Activated T-cell treated with anti-CD3 and anti-CD28 coated beads, Interleukin-2, amount 50 U/mL, for 48 hours (primary cell): Measurements from ENCODE around the gene GSTA1.
"Not testable (repeated sequence)": the region's sequence is repeated elsewhere in the genome, so short reads cannot be mapped to it uniquely, and the experiment has no call there.

Experiments used
- DNase-seq, 2 experiments: peaks; one replicate each; pipeline ENCODE4 v3.0.0-alpha.2; 2020

GSTA1 gene

DNA sequence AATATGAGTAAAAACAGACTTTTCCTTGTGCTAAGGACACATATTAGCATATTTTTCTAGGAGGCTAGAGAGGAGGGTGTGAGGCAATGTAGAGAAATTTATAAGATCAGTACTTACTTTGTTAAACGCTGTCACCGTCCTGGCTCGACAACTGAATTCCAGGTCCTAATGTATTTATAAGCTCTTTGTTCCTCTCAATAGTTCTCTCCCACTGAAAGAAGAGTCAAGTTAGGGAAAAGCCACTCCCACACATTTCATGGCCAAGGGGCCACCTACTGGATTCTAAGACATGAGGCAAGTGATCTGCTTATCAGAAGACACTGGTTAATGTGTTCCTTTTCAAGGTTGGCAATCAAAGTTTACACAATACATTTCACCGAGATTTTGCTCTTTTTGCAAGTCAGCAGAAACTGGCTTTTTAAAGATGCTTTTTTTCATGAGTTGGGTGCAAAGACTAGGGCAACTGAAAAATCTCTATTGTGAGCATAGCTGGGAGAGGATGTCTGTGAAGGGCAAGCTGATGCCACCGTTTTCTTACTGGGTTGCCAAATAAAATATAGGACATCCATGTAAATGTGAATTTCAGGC, at the start of gene GSTA1:
Gene GSTA1, minus strand, starts transcription at position 149 of the 588 bp plus-strand sequence. CDS start 4,549 bp downstream, outside the sequence.
- DNase-seq = not testable (repeated sequence)

DNA sequence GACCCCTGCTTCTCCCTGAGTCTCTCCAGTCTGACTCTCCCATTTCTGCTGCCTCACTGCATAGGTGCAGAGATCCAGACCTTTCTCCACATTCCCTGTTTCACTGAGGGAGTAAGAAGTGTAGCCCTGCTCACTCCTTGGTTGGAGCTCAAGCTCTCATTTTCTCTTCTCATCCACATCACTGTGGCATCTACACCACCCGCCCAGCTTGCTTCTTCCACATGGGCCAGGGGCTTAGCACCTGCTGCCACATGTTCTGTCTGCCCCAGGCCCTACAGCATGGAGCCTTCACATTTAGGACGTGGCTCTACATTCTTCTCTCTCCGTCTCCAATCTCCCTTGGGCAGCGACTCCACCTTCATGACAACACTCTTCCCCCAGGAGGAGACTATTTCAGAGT, 45.5 kb upstream of the GSTA1 start:
- DNase-seq = no peak

DNA sequence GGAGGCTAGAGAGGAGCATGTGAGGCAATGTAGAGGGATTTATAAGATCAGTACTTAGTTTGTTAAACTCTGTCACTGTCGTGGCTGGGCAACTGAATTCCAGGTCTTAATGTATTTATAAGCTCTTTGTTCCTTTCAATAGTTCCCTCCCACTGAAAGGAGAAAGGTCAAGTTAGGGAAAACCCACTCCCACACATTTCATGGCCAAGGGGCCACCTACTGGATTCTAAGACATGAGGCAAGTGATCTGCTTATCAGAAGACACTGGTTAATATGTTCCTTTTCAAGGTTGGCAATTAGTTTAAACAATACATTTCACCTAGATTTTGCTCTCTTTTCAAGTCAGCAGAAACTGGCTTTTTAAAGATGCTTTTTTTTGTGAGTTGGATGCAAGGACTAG, 42.4 kb upstream of the GSTA1 start:
- DNase-seq = no peak

DNA sequence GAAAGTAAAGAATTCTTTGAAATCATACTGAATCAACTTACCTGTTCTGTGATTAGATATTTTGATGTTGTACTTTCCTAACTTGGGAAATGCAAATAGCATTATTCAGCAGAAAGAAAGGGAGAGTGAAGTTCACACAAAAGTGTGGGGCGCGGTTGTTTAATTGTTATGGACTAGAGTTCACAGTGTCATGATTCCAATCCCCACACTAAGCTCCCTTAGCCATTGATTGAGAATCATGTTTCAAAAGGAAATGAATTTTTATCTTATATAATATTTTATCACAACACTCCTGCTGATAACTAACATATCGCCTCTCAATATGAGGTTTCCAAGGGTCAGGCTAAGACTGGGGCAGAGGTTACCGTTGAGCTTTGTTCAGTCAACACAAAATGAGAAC, 40.0 kb upstream of the GSTA1 start:
- no peak for DNase-seq

DNA sequence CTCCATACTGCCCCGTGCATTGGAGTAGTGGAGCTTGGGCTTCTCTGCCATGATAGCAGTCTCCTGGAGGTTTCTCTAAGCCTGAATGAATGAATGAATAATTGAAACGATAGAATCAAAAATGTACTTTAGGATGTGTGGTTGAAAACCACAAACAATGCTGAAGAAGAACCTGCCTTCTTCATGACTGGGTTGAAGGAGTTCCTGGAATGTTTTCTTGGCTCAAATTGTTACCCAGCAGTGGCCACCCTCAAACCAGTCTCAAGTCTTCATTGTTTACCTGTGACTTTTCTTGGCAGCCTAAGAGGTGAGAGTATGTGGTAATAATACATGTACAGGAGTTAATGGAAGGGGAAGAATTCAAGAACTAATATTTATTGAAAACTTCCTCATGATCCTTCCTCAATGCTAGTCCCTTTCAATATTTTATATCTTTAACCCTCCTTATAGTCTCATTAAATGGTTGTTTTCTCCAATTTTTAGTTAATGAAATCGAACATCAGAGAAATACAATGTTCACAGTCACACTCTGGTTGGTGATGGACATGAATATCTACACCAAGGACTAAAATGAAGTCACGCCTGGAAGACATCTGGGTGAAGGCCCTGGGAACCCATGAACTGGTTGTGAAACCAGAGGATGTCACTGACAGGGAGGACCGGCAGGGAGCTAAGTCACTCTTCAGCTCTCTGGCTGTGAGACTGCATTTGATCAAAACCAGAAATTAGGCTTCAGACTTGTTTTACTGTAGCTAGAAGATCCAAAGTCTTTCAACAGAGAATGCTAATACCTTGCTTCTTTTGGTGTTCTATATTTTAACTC, 37.4 kb upstream of the GSTA1 start, which contains the start of gene GSTA5:
Gene GSTA5, minus strand, starts transcription at position 51 of the 823 bp plus-strand sequence.
- no peak for DNase-seq

DNA sequence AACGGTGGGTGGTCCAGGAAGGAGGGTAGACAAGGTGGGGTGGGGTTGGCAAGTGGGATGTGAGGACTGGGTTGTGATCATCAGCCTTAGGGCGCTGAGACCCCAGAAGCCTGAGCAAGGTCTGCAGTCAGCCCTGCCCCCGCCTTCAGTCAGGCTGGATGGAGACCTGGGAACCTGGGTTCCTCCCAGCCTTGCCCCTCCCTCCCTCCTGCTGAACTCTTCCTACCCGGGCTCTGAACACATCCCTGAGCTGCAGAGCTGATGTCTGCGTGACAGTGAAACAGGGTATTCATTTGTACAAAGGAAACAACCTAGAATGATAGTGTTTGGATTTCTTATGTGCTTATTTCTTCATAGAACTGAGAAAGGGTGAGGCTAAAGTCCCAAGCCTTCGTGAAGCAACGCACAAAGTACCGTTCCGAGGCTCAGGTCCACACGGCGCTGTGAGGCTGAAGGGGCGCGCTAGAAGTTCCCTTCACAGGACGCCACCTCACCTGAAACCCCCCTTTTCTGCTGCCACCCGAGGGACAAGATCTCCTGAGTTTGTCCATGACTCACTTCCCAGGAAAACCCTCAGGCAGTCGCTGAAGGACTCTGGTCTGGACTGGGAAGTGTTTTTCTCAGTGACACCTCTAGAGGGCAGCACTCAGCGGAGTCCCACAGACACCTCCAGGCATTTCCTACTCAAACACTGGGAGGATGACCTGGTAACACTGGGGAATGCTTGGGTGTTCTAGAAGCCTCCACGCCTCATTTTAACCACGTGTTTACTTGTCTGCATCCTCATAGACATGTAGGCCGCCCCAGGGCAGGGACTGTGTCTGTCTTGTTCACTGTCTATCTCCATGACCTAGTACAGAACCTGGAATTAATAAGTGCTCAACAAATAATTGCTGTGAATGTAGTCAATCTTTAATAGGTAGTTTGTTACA, 35.8 kb upstream of the GSTA1 start:
- peak; percentile 58 to 68 for DNase-seq

DNA sequence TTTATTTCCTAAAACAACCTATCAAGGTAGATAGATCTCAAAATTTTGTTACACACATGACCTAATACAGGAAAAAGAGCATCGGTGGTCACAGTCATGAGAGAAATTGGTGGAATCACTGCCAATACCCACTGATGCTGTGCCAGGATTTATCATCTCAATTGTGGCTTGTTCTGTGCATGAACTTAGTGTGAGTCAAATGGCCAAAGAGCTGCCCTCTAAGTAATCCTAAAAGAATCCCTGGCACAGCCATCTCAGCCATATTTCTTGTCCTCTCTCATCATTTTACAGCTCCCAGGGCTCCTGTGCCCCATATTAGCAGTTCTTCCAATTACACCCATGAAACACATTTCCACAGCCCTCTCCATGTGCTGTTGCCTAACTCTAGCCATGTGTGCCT, 30.9 kb upstream of the GSTA1 start:
- no peak for DNase-seq

DNA sequence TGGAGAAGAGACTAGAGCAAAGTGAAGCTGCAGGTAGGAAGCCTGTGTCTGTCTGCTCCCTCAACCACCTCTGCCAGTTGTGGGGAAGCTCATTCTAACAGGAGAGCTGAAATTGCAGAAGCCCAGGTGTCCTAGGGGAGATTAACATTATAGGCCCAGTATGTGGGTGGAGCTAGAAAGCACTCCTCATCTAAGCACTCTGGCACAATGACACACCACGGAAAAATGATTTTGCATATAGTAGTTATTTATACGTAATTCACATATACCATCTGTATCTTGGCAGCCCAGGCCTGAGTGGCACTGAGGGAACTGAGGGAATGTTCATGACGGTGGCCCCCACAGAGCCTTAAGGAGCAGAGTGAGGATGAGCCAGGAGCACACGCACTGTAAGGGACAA, 27.3 kb upstream of the GSTA1 start:
- not testable (repeated sequence) for DNase-seq

DNA sequence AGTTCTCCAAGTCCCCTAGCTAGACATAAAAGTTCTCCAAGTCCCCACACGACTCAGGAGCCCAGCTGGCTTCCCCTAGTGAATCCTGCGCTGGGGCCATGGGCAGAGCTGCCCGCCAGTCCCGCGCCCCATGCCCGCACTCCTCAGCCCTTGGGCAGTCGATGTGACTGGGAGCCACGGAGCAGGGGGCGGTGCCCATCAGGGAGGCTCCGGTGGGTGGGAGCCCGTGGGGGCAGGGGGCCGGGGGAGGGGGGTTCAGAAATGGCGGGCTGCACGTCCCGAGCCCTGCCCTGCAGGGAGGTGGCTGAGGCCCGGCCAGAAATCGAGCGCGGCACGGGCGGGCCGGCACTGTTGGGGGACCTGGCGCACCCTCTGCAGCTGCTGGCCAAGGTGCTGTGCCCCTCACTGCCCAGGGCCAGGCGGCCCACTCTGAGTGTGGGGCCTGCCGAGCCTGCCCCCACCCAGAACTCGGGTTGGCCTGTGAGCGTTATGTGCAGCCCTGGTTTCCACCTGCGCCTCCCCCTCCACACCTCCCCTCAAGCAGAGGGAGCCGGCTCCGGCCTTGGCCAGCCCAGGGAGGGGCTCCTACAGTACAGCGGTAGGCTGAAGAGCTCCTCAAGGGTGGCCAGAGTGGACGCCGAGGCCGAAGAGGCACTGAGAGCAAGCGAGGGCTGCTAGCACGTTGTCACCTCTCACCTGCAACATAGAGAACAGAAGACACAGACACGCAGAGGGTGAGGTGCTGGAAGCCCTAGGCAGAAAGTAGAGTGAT, 25.6 kb upstream of the GSTA1 start:
- DNase-seq = no peak

DNA sequence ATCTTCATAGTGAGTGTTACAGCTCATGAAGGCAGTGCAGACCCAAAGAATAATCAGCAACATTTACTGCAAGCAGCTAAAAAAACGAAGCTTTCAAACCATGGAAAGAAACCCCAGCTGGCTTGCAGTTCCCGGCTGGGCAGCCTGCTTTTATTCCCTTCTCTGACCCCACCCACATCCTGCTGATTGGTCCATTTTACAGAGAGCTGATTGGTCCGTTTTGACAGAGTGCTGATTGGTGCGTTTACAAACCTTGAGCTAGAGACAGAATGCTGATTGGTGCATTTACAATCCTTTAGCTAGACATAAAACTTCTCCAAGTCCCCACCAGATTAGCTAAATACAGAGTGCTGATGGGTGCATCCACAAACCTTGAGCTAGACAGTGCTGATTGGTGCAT, 25.0 kb upstream of the GSTA1 start:
- not testable (repeated sequence) for DNase-seq

DNA sequence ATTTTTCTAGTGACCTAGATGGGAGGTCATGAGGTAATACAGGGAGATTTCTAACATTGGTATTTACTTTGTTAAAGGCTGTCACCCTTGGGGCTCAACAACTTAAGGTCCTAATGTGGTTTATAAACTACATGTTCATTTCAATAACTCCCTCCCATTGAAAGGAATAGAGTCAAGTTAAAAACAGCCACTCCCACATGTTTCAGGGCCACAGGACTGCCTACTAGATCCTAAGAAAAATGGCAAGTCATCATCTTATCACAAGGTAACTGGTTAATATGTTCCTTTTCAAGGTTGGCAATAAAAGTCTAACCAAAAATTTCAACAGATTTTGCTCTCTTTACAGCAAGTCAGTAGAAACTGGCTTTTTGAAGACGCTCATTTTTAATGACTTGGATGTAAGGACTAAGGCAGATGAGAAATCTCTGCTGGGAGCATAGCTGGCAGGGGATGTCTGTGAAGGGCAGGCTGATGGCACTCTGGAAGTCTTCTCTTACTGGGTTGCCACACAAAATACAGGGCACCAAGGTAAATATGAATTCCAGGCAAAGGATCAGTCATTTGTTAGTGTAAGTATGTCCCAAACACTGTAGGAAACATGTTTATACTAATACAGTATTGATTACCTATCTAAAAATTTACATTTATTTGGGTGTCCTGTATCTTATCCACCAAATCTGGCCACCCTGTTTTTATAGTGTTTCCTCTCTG, 23.6 kb upstream of the GSTA1 start:
- DNase-seq = not testable (repeated sequence)

DNA sequence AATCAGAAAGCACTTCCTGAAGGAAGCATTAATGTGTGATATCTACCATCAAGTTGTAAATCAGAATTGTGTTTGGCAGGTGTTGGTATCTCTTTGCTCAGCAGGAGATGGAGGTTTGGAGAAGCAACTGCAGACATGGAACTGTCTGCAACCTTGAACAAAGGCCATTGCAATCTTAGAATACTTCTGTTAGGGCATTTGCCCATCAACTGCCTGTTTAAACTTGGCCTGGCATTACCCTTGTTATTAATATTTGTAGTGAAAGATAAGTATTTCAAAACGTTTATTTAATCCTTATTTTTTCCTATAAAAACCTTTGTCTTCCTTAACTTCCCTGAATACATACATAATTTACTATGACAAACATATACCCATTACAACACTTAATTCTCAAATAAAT, 22.9 kb upstream of the GSTA1 start:
- no peak for DNase-seq

DNA sequence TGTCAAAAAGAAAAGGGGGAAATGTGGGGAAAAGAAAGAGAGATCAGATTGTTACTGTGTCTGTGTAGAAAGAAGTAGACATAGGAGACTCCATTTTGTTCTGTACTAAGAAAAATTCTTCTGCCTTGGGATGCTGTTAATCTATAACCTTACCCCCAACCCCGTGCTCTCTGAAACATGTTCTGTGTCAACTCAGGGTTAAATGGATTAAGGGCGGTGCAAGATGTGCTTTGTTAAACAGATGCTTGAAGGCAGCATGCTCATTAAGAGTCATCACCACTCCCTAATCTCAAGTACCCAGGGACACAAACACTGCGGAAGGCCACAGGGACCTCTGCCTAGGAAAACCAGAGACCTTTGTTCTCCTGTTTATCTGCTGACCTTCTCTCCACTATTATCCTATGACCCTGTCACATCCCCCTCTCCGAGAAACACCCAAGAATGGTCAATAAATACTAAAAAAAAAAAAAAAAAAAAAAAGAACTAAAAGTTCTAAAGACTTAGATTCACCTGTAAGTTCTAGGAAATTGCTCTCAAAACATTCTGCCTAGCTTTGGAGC, 22.4 kb upstream of the GSTA1 start:
- not testable (repeated sequence) for DNase-seq

DNA sequence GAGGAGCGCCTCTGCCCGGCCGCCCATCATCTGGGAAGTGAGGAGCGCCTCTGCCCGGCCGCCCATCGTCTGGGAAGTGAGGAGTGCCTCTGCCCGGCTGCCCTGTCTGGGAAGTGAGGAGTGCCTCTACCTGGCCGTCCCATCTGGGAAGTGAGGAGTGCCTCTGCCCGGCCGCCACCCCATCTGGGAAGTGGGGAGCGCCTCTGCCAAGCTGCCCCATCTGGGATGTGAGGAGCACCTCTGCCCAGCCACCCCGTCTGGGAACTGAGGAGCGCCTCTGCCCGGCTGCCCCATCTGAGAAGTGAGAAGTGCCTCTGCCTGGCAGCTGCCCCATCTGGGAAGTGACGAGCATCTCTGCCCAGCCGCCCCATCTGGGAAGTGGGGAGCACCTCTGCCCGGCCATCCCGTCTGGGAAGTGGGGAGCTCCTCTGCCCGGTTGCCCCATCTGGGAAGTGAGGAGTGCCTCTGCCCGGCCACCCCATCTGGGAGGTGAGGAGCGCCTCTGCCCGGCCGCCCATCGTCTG, 21.7 kb upstream of the GSTA1 start:
- not testable (repeated sequence) for DNase-seq

DNA sequence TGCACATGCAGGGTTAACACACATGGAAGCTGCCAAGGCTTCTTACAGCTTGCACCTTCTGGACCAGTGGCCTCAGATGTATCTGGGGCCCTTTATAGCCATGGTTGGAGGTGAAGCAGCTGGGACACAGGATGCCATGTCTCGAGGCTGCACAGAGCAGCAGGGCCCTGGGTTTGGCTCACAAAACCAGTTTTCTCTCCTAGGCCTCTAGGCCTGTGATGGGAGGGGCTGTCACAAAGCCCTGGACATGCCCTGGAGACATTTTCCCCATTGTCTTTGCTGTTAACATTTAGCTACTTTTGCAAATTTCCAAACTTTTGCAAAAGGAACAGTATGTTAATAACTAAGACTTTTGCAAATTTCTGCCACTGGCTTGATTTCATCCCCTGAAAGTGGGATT, 18.2 kb upstream of the GSTA1 start:
- no peak for DNase-seq

DNA sequence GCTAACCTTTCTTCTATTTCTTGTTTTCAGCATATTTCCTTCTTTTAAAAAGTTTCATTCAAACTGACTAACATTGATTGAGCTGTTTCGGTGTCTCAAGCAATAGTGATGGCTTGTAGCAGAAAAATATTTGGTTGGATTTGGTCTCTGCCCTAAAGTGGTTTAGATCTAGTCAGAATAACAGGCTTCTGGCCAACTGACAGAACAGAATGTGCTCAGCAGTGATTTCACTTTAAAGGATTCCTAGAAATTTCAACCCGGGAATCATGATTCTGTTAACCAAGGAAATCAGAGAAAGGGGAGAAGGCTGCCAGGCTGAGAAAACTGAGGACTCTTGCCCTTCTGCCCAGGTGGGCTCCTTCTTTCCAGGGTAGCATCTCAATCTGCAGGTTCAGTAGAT, 16.6 kb upstream of the GSTA1 start:
- DNase-seq = no peak

DNA sequence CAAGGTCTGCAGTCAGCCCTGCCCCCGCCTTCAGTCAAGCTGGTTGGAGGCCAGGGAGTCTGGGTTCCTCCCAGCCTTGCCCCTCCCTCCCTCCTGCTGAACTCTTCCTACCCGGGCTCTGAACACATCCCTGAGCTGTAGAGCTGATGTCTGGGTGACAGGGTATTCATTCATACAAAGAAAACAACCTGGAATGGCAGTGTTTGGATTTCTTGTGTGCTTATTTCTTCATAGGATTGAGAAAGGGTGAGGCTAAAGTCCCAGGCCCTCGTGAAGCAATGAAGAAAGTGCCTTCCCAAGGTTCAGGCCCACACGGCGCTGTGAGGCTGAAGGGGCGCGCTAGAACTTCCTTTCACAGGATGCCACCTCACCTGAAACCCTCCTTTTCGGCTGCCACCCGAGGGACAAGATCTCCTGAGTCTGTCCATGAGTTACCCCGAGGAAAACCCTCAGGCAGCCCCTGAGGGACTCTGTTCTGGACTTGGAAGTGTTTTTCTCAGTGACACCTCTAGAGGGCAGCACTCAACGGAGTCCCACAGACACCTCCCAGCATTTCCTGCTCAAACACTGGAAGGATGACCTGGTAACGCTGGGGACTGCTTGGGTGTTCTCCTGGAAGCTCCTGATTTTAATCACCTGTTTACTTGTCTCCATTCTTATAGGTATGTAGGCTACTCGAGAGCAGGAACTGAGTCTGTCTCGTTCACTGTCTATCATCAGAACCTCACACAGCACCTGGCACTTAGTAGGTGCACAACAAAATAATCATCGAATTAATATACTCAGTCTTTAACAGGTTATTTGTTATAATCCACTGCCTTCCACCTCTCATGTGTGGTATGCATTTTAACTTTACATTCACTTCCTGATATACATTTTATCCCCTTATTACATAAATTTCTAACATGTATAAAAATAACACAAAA, 11.8 kb upstream of the GSTA1 start:
- DNase-seq = peak; percentile 57 to 60

DNA sequence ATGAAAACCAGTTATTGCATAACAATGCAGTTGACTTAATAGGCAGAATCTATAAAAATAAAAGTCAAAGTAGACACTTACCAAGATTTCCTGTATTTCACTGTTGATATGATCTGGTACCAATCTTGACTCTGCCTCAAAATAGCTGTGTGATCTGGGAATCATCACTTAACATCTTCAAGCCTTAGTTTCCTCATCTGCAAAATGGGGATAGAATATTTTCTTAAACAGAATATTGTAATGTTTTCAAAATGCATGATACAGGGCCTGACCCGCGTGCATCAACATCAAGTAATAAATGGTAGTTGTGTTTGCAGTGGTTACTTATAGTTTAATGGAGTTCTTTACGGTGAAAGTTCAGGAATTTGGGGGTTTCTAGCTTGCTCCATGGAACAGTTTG, 10.9 kb upstream of the GSTA1 start:
- not testable (repeated sequence) for DNase-seq

DNA sequence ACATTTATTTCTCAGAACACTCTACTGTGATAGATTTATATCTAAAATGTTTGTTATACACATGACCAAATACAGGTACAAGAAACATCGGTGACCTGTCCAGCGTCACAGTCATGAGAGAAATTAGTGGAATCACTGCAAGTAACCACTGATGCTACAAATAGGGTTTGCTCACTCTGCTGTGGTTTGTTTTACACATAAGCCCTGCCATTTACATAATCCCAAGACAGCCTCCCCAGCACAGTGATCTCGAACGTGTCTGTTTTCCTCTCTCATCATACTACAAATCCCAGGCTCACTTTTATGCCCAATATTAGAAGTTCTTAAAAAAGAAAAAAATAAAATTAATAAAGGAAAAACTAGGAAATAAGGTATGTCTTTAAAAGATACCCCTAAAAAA, 6.2 kb upstream of the GSTA1 start:
- DNase-seq = not testable (repeated sequence)

DNA sequence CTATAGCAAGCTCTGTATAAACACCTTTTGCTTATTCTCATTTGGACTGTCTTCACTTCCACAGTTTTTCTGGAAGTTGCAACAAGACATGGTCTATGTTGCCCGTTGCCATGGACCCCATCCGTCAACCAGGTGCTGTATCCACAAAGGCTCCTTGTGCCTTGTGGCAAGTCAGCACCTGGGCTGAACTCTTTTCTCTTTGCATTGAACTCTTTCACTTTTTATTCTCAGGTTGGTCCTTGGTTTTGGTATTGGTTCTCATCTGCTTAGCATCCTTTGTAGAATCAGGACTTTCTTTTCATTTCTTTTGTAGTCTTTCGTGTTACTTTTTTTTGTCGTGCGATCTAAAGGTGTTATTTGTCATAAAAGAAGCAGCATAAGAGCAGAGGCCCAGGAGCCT, 5.0 kb upstream of the GSTA1 start:
- DNase-seq = no peak
